Activated T-cell treated with anti-CD3 and anti-CD28 coated beads for 48 hours (primary cell): ENCODE measurements around the gene TNXB.
"Not testable (repeated sequence)": the region's sequence is repeated elsewhere in the genome, so short reads cannot be mapped to it uniquely, and the experiment has no call there.

Source experiments
- DNase-seq: peaks from one replicate; pipeline ENCODE4 v3.0.0-alpha.2; 2020; ENCODE audit warnings: low read depth

The TNXB gene

DNA sequence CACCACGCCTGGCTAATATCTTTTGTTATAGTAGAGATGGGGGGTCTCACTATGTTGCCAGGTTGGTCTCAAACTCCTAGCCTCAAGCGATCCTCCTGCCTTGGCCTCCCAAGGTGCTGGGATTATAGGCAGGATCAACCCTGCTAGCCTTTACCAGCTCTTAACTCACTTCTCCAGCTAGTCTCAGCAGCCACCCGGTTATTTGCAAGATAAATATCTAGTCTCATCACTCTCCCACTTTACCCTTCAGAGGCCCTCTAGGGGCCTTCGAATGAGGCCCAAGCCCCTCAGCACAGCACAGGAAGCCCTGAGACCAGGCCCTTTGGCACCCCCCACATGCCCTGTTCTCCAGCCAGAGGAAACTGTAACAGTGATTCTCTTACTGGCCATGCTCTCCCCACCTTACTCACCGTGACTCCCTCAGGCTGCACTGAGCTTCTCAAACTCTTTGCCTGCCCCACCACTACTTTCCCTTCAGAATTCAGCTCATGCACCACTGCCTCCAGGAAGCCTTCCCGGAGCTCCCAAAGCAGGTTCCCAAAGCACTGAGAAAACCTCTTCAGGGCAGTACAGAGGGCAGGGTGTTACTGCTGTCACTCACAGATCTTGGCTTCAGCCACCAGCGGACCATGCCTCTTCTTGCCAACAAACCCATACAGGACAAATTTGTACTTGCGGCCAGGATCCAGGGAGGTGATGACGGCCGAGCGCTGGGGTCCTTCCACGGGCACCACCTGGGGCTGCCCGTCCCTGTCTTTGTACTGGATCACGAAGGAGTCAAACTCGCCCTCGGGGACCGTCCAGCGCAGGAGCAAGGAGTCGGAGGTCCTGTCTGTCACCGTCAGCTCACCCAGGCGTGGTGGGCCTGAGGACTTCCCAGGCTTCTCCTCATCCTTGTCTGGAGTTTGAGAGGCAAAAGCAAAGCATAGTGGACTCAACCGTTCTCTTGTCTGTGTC is 25.0 kb downstream of the TNXB start:
- no peak for DNase-seq

DNA sequence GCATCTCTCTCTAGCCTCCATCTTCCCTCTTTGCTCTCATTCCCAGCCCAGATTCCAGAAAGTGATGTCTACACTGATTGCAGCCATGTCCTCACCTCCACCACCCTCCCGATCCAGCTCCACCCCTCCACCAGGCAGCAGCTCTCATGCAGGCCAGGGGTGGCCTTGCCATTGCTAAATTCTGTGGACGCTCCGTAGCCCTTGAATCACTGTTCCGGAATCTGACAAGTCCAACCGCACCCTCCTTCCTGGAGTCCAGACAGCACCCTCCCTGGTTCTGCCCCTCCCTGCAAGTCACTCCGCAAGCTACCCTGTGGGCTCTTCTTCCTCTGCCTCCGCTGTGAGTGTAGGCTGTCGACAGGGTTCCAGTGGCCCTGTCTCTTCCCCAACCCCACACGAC is 26.2 kb downstream of the TNXB start:
- no peak for DNase-seq

DNA sequence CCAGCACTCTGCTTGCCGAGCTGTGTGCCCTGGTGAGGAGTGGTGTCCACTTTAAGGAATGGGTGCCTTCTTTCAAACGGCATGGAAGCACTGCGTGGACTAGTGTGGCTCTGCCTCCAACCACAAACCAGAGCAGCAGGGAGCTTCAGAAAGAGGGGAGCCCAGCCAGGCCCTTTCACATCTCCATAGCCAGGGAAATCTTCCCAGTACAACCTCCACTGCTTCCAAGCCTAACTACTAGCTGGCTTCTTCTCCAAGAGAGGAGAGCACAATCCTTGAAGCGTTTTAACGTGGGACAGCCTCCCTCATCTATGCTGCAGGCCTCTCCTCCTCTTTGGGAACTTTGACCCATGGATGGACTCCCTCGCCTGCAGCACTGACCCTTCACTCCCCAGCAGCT is 26.7 kb downstream of the TNXB start:
- DNase-seq = no peak

DNA sequence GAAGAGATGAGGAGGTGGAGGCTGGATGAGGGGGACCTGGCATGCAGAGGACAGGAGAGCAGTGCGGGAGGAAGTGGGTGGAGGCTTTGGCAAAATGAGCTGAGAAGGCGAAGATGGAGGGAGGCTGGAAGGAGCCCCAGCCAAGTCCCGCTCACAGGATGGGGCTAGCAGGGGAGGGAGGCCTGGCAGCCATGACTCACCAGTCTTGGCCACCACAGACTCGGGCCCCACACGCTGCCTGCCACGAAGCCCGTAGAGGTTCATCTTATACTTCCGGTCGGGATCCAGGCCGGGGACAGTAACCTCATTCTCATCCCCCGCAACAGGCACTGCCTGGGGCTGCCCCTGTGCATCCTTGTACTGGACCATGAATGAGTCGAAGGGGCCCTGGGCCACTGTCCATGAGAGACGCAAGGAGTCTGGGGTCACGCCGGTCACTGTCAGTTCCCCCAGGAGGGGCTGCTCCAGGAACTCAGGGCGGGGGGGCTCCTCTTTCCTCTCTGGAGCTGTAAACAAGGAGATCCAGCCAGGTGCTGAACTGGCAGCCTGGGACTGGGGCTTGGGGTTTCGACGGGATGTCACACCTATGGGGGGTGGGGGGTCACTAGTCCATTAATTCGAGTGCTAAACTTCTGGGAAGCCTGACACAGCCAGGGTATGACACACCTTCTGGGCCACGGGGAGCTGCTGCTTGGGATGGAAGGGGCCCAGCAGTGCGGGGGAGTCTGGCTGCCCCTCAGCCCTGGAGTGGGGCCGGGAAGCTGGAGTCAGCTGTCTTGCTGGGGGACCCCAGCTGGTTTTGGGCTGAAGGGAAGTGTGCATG is 27.8 kb downstream of the TNXB start:
- DNase-seq = no peak

- DNase-seq = no peak
Observed at GRCh38 chr6:32079566-32080290, 29.4 kb downstream of the TNXB start.

- DNase-seq = no peak
Observed at GRCh38 chr6:32076321-32076809, 32.8 kb downstream of the TNXB start.

- DNase-seq = no peak
Observed at GRCh38 chr6:32075781-32076180, 33.4 kb downstream of the TNXB start.

DNA sequence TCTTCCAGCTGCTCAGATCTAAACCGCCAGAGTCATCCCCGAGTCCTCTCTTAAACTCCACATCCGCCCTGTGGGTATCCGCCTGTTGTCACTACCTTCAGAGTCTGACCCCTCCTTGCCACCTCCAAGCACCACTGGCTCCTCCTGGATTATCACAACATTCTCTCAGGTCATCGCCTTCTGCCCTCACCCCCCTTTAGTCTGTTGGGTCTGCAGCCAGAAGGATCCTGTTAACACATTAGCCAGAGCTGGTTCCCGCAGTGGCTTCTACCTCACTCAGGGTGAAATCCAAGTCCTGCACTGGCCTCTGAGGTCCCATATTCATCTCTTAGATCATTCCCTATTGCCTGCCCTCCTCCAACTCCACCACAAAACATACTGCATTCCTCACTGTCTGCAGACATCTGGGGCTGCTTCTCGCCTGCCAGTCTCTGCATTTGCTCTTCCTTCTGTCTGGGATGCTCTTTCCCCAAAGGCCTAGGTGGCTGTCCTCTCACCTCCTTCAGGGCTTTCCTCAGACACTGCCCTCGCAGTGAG is 34.1 kb downstream of the TNXB start:
- DNase-seq = no peak

DNA sequence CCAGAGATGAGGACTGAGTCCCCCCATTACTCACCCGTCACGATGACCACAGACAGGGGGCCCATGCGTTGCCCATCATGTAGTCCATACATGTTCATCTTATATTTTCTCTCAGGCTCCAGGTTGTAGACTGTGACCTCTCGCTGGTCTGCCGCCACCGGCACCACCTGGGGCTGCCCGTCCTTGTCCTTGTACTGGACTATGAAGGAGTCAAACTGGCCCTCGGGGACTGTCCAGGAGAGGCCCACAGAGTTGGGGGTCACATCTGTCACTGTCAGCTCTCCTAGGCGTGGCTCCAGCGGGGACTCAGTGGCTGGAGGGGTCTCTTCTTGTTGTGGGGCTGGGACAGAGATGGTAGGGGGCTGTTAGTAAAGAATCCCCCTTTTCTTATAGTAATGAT is 35.5 kb downstream of the TNXB start:
- no peak for DNase-seq

DNA sequence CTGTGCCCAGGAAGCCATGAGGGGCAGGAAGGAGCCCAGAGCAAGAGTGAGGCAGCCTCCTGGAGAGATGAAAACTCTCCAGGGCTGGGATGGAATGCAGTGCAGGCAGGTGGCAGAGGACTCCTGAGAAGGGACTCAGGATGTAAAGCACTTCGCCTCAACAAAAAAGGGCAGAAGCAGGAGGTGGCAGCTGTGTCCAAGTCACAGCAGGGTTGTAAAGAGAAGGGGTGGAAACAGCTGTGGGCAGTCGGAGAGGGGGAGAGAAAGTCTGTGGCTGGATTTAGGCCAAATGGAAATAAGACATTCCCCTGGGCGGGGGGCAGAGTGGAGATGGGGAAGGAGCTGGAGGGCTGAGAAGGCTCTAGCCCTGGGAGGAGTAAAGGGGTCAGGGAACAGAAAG is 36.0 kb downstream of the TNXB start:
- no peak for DNase-seq

- no peak for DNase-seq
Observed at GRCh38 chr6:32070814-32071543, 38.2 kb downstream of the TNXB start.

DNA sequence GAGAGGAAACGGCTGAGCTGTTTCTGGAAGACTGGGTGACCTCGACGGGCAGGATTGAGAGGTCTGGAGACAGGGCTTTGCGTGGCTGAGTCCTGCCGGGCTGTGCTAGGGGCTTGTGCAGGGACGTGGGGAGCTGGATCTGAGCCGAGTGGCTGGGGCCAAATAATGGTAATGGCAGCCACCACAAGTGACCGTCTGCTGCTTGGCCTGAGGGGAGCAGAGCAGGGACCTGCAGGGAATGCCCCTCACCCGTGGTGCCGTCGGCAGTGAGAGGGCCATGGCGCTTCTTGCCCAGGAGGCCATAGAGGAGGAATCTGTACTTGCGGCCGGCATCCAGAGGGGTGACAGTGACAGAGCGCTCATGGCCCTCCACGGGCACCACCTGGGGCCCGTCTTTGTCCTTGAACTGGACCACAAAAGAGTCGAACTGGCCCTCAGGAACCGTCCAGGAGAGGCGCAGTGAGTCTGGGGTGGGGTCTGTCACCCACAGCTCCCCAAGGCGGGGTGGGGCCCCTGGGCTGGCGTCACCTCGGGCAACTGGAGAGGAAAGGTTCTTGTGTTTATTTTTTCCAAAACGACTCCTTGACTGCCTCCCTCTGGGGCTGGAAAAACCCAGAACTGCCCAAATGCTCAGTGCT is 39.1 kb downstream of the TNXB start:
- DNase-seq = no peak

DNA sequence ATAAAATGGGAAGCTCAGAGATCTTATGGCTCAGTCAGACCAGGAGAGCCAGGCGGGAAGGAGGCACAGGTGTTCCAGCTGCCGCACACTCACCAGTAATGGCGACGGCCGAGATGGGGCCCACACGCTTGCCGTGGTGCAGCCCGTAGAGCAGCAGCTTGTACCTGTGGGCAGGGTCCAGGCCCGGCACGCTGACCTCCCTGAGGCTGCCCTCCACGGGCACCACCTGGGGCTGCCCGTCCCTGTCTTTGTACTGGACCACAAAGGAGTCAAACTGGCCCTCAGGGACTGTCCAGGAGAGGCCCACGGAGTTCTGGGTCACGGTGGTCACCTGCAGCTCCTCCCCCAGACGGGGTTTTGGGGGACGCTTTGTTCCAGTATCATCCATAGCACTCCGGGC is 39.7 kb downstream of the TNXB start:
- DNase-seq = no peak

- DNase-seq = no peak
Observed at GRCh38 chr6:32068867-32069266, 40.3 kb downstream of the TNXB start.

DNA sequence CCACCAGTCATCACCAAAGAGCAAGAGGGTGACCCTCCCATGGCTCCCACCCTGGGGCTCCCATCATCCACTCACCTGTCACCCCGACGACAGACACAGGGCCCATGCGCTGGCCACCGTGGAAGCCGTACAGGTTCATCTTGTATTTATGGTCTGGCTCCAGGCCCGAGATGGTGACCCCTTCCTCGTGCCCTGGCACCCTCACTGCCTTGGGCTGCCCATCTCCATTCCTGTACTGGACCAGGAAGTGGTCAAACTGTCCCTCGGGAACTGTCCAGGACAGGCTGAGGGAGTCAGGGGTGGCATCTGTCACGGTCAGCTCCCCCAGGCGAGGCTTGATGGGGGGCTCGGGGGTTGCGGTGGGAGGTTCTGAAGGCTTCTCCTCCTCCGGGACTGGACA is 40.8 kb downstream of the TNXB start:
- not testable (repeated sequence) for DNase-seq

DNA sequence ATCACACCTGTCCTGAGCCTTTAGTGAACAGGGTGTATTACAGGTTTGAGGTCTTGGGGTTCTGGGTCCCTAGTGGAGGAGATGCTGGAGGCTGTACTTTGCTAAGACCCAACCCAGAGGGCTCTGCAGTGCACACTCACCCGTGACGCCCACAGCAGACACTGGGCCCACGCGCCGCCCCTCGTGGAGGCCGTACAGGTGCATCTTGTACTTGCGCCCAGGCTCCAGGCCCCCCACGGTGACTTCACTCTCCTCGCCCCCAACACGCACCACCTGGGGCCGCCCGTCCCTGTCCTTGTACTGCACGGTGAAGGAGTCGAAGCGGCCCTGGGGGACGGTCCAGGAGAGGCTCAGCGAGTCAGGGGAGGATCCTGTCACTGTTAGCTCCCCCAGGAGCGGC is 41.6 kb downstream of the TNXB start:
- DNase-seq = not testable (repeated sequence)

DNA sequence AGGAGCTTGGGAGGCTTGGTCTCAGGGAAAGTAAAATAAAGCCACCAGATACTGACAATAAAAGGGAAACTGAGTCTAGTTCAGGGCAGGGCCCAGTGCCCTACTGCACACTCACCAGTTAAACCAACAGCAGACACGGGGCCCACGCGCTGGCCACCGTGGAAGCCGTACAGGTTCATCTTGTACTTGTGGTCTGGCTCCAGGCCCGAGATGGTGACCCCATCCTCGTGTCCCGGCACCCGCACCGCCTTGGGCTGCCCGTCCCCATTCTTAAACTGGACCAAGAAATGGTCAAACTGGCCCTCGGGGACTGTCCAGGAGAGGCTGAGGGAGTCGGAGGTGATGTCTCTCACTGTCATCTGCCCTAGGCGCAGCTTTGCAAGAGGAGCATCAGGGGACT is 44.4 kb downstream of the TNXB start:
- DNase-seq = no peak

- no peak for DNase-seq
Observed at GRCh38 chr6:32060966-32061655, 48.0 kb downstream of the TNXB start.

DNA sequence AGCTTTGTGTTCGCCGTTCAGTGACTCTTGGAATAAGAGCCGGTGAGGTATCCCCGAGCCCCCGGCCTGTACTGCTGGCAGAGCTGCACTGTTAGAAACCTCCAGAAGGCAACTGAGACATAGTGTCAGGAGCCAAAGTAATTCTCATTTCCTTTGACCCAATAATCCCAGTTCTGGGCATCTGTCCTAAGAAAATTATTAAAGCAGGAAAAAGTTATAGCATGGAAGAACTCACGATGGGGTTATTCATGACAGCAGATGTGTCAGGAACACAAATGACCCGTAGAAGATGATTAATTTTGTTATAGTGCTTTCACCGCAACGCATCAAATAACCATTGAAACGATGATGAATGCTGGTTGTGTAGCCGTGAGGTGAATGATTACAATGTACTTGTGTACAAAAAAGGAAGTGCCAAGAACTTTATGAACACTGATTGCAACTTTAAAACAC is 50.6 kb downstream of the TNXB start:
- DNase-seq = no peak

DNA sequence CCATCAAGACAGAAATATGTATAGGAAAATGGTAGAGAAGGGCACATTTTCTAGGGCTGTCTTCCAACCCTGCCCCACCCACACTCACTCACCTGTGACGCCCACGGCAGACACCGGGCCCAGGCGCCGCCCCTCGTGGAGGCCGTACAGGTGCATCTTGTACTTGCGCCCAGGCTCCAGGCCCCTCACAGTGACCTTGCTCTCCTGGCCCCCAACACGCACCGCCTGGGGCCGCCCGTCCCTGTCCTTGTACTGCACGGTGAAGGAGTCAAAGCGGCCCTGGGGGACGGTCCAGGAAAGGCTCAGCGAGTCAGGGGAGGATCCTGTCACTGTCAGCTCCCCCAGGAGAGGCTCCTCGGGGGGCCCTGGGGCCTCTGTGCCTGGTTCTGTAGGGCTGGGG is 51.2 kb downstream of the TNXB start:
- no peak for DNase-seq
